GM18499 (cell line): ENCODE measurements around the gene NLRP14.

Experiments
- ATAC-seq: cut with Tn5 transposase; IDR thresholded peaks from one replicate; pipeline ENCODE4 v1.9.1; 2021; ENCODE audit warnings: moderate number of reproducible peaks; ENCODE audit not compliant: insufficient read depth, unreplicated experiment

The NLRP14 gene

GRCh38 chr11:7020183-7020917 is at the start of gene NLRP14, which contains the start of gene ZNF214:
Gene NLRP14 (plus strand): TSS chr11:7020479. CDS start chr11:7038587, 18,108 bp downstream.
Gene ZNF214 (minus strand): TSS chr11:7020346. CDS start chr11:7002835, 17,511 bp downstream.
- no peak for ATAC-seq

- no peak for ATAC-seq
These were observed 40.9 kb upstream of the NLRP14 start for GRCh38 chr11:6979365-6979764.

- no peak for ATAC-seq
These were observed 33.8 kb upstream of the NLRP14 start for GRCh38 chr11:6986487-6986886.

GRCh38 chr11:6988506-6988905 is 31.8 kb upstream of the NLRP14 start:
- no peak for ATAC-seq

GRCh38 chr11:6991227-6991626 is 29.1 kb upstream of the NLRP14 start:
- ATAC-seq = no peak

- no peak for ATAC-seq
These were observed 28.3 kb upstream of the NLRP14 start for GRCh38 chr11:6992026-6992425.

- ATAC-seq = no peak
These were observed 27.5 kb upstream of the NLRP14 start for GRCh38 chr11:6992457-6993417.

GRCh38 chr11:6995703-6996102 is 24.6 kb upstream of the NLRP14 start:
- no peak for ATAC-seq

GRCh38 chr11:7004482-7004881 is 15.8 kb upstream of the NLRP14 start:
- ATAC-seq = peak; percentile 60

- ATAC-seq = no peak
These were observed 6.2 kb upstream of the NLRP14 start for GRCh38 chr11:7014118-7014517.

- ATAC-seq = no peak
These were observed 4.3 kb upstream of the NLRP14 start for GRCh38 chr11:7016011-7016410.

- no peak for ATAC-seq
These were observed 638 bp upstream of the NLRP14 start for GRCh38 chr11:7019500-7020182.

GRCh38 chr11:7021318-7021717 is 1.0 kb downstream of the NLRP14 start:
- ATAC-seq = no peak

- no peak for ATAC-seq
These were observed 7.9 kb downstream of the NLRP14 start for GRCh38 chr11:7028141-7028540.

GRCh38 chr11:7030836-7031235 is 10.6 kb downstream of the NLRP14 start:
- no peak for ATAC-seq

GRCh38 chr11:7031471-7031871 is 11.2 kb downstream of the NLRP14 start:
- no peak for ATAC-seq

GRCh38 chr11:7032692-7033091 is 12.4 kb downstream of the NLRP14 start:
- no peak for ATAC-seq

GRCh38 chr11:7034019-7034418 is 13.7 kb downstream of the NLRP14 start:
- no peak for ATAC-seq

GRCh38 chr11:7046474-7047175 is 26.3 kb downstream of the NLRP14 start:
- no peak for ATAC-seq

GRCh38 chr11:7050191-7050590 is 29.9 kb downstream of the NLRP14 start:
- no peak for ATAC-seq
